Heart left ventricle (tissue), 16 donors: Measurements from ENCODE around the gene SEZ6L. TPM values are rescaled to one million over a fixed set of nuclear protein-coding genes. Genes with fewer than 3 reads are reported as not detected.

Experiments
- ATAC-seq, 4 donors: fragments of 200-7000 bp; cut with Tn5 transposase; one replicate each; pipeline ENCODE4 v1.9.1; 2020 to 2022; ENCODE audit warnings: moderate library complexity in 4 of 4, mild to moderate bottlenecking in 3 of 4, moderate number of reproducible peaks in 1 of 4
- DNase-seq, 5 donors: peaks; one replicate each; pipeline ENCODE4 v3.0.0-alpha.2; 2020
- H3K27ac ChIP-seq, 12 donors: fragments of 200-600 bp; sonication (generic) in 4 of 12; one replicate each; pipeline versions ENCODE4 v1.5.0 to v1.8.0; 2016 to 2022; ENCODE audit warnings: mild to moderate bottlenecking in 2 of 12
- H3K27me3 ChIP-seq, 9 donors: fragments of 200-600 bp; sonication (generic) in 2 of 9; one replicate each; pipeline versions ENCODE4 v1.5.1 to v1.8.0; 2016 to 2022; ENCODE audit warnings: mild to moderate bottlenecking in 3 of 9
- H3K36me3 ChIP-seq, 9 donors: fragments of 200-600 bp; sonication (generic) in 2 of 9; one replicate each; pipeline versions ENCODE4 v1.5.0 to v1.8.0; 2018 to 2022; ENCODE audit warnings: mild to moderate bottlenecking in 2 of 9
- H3K4me1 ChIP-seq, 12 donors: fragments of 200-600 bp; sonication (generic) in 4 of 12; one replicate each; pipeline versions ENCODE4 v1.5.0 to v1.8.0; 2016 to 2022; ENCODE audit warnings: mild to moderate bottlenecking in 3 of 12
- H3K4me3 ChIP-seq, 12 donors: fragments of 200-600 bp; sonication (generic) in 4 of 12; one replicate each; pipeline versions ENCODE4 v1.5.0 to v1.8.0; 2017 to 2022; ENCODE audit warnings: mild to moderate bottlenecking in 9 of 12, moderate library complexity in 4 of 12
- H3K9me3 ChIP-seq, 12 donors: fragments of 200-600 bp; sonication (generic) in 4 of 12; one replicate each; pipeline versions ENCODE4 v1.5.0 to v1.8.0; 2016 to 2022; ENCODE audit warnings: mild to moderate bottlenecking in 1 of 12
- POLR2A ChIP-seq, 2 donors: fragments of 450-650 bp; IDR thresholded peaks; one replicate each; pipeline ENCODE4 v1.6.1; 2017; ENCODE audit warnings: antibody characterized with exemption in 2 of 2, mild to moderate bottlenecking in 2 of 2, moderate library complexity in 2 of 2
- WGBS, 4 donors: extraction: QIAGEN DNeasy Blood & Tissue Kit in 2 of 4; methylation state at CpG; one replicate each; pipeline versions ENCODE4 v1.1.5 to v1.1.7; 2013 to 2018; 5-methylcytosine and 5-hydroxymethylcytosine counted together
- intact Hi-C, 10 donors: fragments of 100-400 bp; cut with DNase I; formaldehyde crosslinking; loops; one replicate each; pipeline versions ENCODE4 v1.11.1 to v1.14.2; 2022
- polyA plus RNA-seq, 2 donors: library from polyadenylated mRNA; stranded (reverse); fragments of 200-250 nt; gene quantifications; one replicate each; pipeline ENCODE4 v1.2.3, GENCODE V29; 2013
- total RNA-seq, 9 donors: library from RNA; depleted of rRNA in 2 of 9; stranded (reverse); fragments of >200 nt in 2 of 9; fragmentation: NEBNext Ultra II Directional in 3 of 9; extraction: Animal tissue kit (Norgen Biotek cat#: 25700) in 3 of 9; gene quantifications; one replicate each; pipeline versions ENCODE4 v1.1.0 to v1.2.4, GENCODE V29; 2016 to 2023
- TF ChIP-seq, protein P1 (sequence below), 12 donors: fragments of 200-600 bp; sonication (generic) in 4 of 12; IDR thresholded peaks; one replicate each; pipeline versions ENCODE4 v1.5.0 to v1.8.0; 2018 to 2022; ENCODE audit warnings: antibody characterized with exemption in 12 of 12, mild to moderate bottlenecking in 5 of 12
- donor health status: ischemic (EF 13 %, LVEDD 7.1; RV severe dilation, severe dysfunction).
- donor health status: healthy with polysubstance abuse.
- donor health status: DM: no; HTN: yes; CAD: no.
- donor health status: DM: no; HTN: no; CAD: no.
- donor health status: ischemic (EF 25% LVEDD 6.9; RV normal size, moderate dysfunction).
- donor health status: ischemic (EF 25% LVEDD 5.7; RV mildly dilated, moderate dysfunction).
- donor health status: healthy.
- donor health status: DM: yes; HTN: yes; CAD: no.
- donor health status: ischemic (EF 35%, LVEDD 5.7; RV mildly dilated, moderate dysfunction).
- donor health status: nonischemic (EF 11% LVEDD 7.7; RV severe dilation, severe dysfunction).
- donor health status: DM: yes; HTN: yes; CAD: no.
- donor health status: PGD.
- donor health status: ischemic (EF 29% LVEDD 5.4; RV normal size, mild dysfunction).
- donor health status: nonischemic (EF 23%, LVEDD 6.1; RV moderate dilation, normal function).

SEZ6L gene
- total and polyA plus RNA-seq, 11 donors, result 0.04 to 1.6 (median 0.17) TPM; not detected in 2

DNA sequence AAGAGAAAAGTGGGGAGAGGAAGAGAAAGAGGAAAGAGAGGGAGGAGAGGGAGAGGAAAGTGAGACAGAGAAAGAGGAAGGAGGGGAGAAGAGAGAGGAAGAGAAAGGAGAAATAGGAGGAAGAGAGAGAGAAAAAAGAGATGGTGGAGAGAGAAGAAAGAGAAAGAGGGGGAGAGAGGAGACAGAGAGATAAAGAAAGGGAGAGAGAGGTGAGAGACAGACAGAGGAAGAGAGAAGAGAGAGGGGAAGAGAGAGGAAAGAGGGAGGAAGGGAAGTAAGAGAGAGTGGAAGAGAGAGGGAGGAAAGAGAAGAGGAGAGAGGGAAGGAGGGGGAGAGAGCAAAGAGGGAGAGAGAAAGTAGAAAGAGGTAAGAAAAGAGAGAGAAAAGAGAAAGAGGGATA is 9.4 kb upstream of the SEZ6L start:
- no peak overlapping the region for H3K4me3 ChIP-seq
- no peaks in the 10 kb centered on the region for H3K36me3 ChIP-seq
- TF ChIP-seq, protein P1, sequence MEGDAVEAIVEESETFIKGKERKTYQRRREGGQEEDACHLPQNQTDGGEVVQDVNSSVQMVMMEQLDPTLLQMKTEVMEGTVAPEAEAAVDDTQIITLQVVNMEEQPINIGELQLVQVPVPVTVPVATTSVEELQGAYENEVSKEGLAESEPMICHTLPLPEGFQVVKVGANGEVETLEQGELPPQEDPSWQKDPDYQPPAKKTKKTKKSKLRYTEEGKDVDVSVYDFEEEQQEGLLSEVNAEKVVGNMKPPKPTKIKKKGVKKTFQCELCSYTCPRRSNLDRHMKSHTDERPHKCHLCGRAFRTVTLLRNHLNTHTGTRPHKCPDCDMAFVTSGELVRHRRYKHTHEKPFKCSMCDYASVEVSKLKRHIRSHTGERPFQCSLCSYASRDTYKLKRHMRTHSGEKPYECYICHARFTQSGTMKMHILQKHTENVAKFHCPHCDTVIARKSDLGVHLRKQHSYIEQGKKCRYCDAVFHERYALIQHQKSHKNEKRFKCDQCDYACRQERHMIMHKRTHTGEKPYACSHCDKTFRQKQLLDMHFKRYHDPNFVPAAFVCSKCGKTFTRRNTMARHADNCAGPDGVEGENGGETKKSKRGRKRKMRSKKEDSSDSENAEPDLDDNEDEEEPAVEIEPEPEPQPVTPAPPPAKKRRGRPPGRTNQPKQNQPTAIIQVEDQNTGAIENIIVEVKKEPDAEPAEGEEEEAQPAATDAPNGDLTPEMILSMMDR (IDR thresholded peaks at IDR 0.05), result no peak
- TF ChIP-seq POLR2A (IDR thresholded peaks at IDR 0.05), result no peak
- H3K4me1 ChIP-seq, result no peaks in the 10 kb centered on the region
- DNase-seq (no peak), ATAC-seq (no peak)
- intact Hi-C loops, result loop anchor here in 1 of 10 donors (10.0 kb wide), 1 partner anchor 55 kb away; no protein-coding TSS in a partner anchor
- H3K9me3 ChIP-seq, result no peaks in the 10 kb centered on the region
- H3K27ac ChIP-seq, result no peak overlapping the region
- peaks cover 0 to 65% (median 7%) of the 10 kb centered on the region in 9 donors for H3K27me3 ChIP-seq

- no peaks in the 10 kb centered on the region for H3K36me3 ChIP-seq
- no peaks in the 10 kb centered on the region for H3K4me1 ChIP-seq
- H3K27me3 ChIP-seq, result peaks cover 0 to 76% (median 7%) of the 10 kb centered on the region in 9 donors
- DNase-seq (no peak), ATAC-seq (no peak)
- 56 to 69% (median 66%) methylated on average over 7 of the region's 7 CpGs for WGBS, 4 donors
- TF ChIP-seq, protein P1 (IDR thresholded peaks at IDR 0.05), result no peak
- no peak for TF ChIP-seq POLR2A (IDR thresholded peaks at IDR 0.05)
- H3K4me3 ChIP-seq, result no peak overlapping the region
- no peaks in the 10 kb centered on the region for H3K9me3 ChIP-seq
- intact Hi-C loops, result loop anchor here in 1 of 10 donors (10.0 kb wide), 1 partner anchor 57 kb away; no protein-coding TSS in a partner anchor
- no peak overlapping the region for H3K27ac ChIP-seq
These were observed 7.5 kb upstream of the SEZ6L start for GRCh38 chr22:26161746-26162145.

- ATAC-seq (no peak), DNase-seq (no peak)
- intact Hi-C loops, result loop anchor here in 1 of 10 donors (10.0 kb wide), 1 partner anchor 58 kb away; no protein-coding TSS in a partner anchor
- H3K4me3 ChIP-seq, result no peak overlapping the region
- H3K27me3 ChIP-seq, result peaks cover 0 to 74% (median 12%) of the 10 kb centered on the region in 9 donors
- H3K9me3 ChIP-seq, result no peaks in the 10 kb centered on the region
- TF ChIP-seq, protein P1 (IDR thresholded peaks at IDR 0.05), result no peak
- no peak for TF ChIP-seq POLR2A (IDR thresholded peaks at IDR 0.05)
- no peaks in the 10 kb centered on the region for H3K36me3 ChIP-seq
- H3K27ac ChIP-seq, result no peak overlapping the region
- WGBS, 4 donors, result 67 to 83% (median 72%) methylated on average over 4 of the region's 4 CpGs
- no peaks in the 10 kb centered on the region for H3K4me1 ChIP-seq
These were observed 6.3 kb upstream of the SEZ6L start for GRCh38 chr22:26162926-26163325.

GRCh38 chr22:26164174-26164573 is 5.1 kb upstream of the SEZ6L start:
- intact Hi-C loops, result loop anchor here in 1 of 10 donors (10.0 kb wide), 1 partner anchor 59 kb away; no protein-coding TSS in a partner anchor
- H3K36me3 ChIP-seq, result no peaks in the 10 kb centered on the region
- 66 to 73% (median 72%) methylated on average over 8 of the region's 8 CpGs for WGBS, 4 donors
- peaks cover 0 to 71% (median 15%) of the 10 kb centered on the region in 9 donors for H3K27me3 ChIP-seq
- no peak overlapping the region for H3K27ac ChIP-seq
- peaks cover 0 to 8% (median 0%) of the 10 kb centered on the region in 12 donors for H3K4me1 ChIP-seq
- ATAC-seq, result no peak
- no peak for DNase-seq
- no peaks in the 10 kb centered on the region for H3K9me3 ChIP-seq
- TF ChIP-seq, protein P1 (IDR thresholded peaks at IDR 0.05), result no peak
- no peak for TF ChIP-seq POLR2A (IDR thresholded peaks at IDR 0.05)
- H3K4me3 ChIP-seq, result no peak overlapping the region
